Upper lobe of left lung (tissue), 6 donors: ENCODE measurements around the gene FUT8. TPM values are rescaled to one million over a fixed set of nuclear protein-coding genes. Genes with fewer than 3 reads are reported as not detected.

Experiments used
- ATAC-seq, 2 donors: fragments of 200-7000 bp; cut with Tn5 transposase; one replicate each; pipeline ENCODE4 v1.9.1; 2022; ENCODE audit warnings: mild to moderate bottlenecking in 2 of 2, moderate library complexity in 2 of 2; ENCODE audit not compliant: low FRiP score in 2 of 2
- DNase-seq, 2 donors: peaks; one replicate each; pipeline ENCODE4 v3.0.0-alpha.2; 2019 to 2020
- H3K27ac ChIP-seq, 4 donors: fragments of 200-600 bp; sonication (generic); one replicate each; pipeline ENCODE4 v1.5.1; 2016 to 2019
- H3K27me3 ChIP-seq, 4 donors: fragments of 200-600 bp; sonication (generic); one replicate each; pipeline ENCODE4 v1.5.1; 2017 to 2019
- H3K36me3 ChIP-seq, 4 donors: fragments of 200-600 bp; sonication (generic); one replicate each; pipeline ENCODE4 v1.5.1; 2016 to 2019
- H3K4me1 ChIP-seq, 4 donors: fragments of 200-600 bp; sonication (generic); one replicate each; pipeline ENCODE4 v1.5.1; 2018 to 2019
- H3K4me3 ChIP-seq, 4 donors: fragments of 200-600 bp; sonication (generic); one replicate each; pipeline ENCODE4 v1.5.1; 2017 to 2019; ENCODE audit warnings: mild to moderate bottlenecking in 2 of 4, moderate library complexity in 1 of 4
- H3K9me3 ChIP-seq, 4 donors: fragments of 200-600 bp; sonication (generic); one replicate each; pipeline ENCODE4 v1.5.1; 2018 to 2019
- CTCF ChIP-seq, 6 experiments: fragments of 450-650 bp in 4 of 6; fragments of 200-600 bp in 2 of 6; sonication (generic) in 2 of 6; IDR thresholded peaks; one replicate each; pipeline ENCODE4 v1.5.1; 2016 to 2019; ENCODE audit warnings: antibody characterized with exemption in 6 of 6
- EP300 ChIP-seq, 4 donors: sonication (generic); formaldehyde crosslinking; IDR thresholded peaks; one replicate each; pipeline ENCODE4 v1.5.1; 2017; ENCODE audit warnings: antibody characterized with exemption in 4 of 4, control low read depth in 2 of 4
- POLR2A ChIP-seq, 4 donors: fragments of 450-650 bp; IDR thresholded peaks; one replicate each; pipeline ENCODE4 v1.5.1; 2016 to 2017; ENCODE audit warnings: antibody characterized with exemption in 4 of 4, mild to moderate bottlenecking in 2 of 4
- POLR2AphosphoS5 ChIP-seq, 2 donors: sonication (generic); formaldehyde crosslinking; IDR thresholded peaks; one replicate each; pipeline ENCODE4 v1.5.1; 2017; ENCODE audit warnings: antibody characterized with exemption in 2 of 2
- WGBS, 2 donors: methylation state at CpG; one replicate each; pipeline ENCODE4 v1.1.5; 2017 to 2018; 5-methylcytosine and 5-hydroxymethylcytosine counted together
- total RNA-seq, 6 donors: library from RNA; depleted of rRNA in 4 of 6; stranded (reverse); fragments of >200 nt in 4 of 6; gene quantifications; one replicate each; pipeline versions ENCODE4 v1.1.0 to v1.2.1, GENCODE V29; 2016 to 2021
- donor health status: DM: no; HTN: no; CAD: no; lungs with moderate emphysema.
- donor health status: DM: no; HTN: yes; CAD: no; lungs with severe emphysema.

The FUT8 gene
- total RNA-seq, 6 donors from 2014 or later: 17.3 to 38.8 (median 29.1) TPM

DNA sequence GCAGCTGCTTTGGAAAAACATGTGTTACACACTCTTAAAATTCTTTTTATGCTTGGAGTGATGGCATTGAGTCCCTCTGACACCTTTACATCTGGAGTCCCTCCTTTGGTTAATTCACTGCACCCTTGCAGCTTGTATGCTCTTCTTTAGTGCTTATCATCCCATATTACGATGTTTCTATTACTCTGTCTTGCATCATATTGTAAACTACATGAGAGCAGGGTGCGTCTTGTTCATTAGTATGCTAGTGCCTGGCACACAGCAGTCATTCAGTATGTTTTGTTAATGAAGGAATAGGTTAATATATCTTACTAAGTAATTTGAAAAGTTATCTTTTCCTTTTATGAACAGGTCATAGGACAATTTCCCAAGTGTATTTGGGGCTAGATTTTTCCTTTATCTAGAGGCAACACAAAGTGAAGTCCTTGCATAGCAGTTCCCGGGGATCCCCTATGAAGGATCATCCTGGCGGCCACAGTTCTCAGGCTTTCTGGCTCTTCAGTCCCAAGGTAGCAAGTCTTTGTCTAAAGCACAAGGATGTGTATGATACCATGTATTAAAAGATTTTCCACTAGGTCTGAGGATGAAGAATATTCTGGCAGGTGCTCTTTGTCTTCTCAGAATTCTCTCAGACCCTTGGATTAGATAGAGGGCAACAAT, 363.8 kb downstream of the FUT8 start:
- H3K36me3 ChIP-seq: no peaks in the 10 kb centered on the region
- no peaks in the 10 kb centered on the region for H3K4me1 ChIP-seq
- no peak for ATAC-seq
- 76 to 89% methylated on average over 4 of the region's 4 CpGs for WGBS, 2 donors
- DNase-seq: no peak
- no peaks in the 10 kb centered on the region for H3K9me3 ChIP-seq
- TF ChIP-seq POLR2A (IDR thresholded peaks at IDR 0.05) (no peak), POLR2AphosphoS5 (IDR thresholded peaks at IDR 0.05) (no peak)
- no peak overlapping the region for H3K27ac ChIP-seq
- H3K4me3 ChIP-seq: no peak overlapping the region
- no peaks in the 10 kb centered on the region for H3K27me3 ChIP-seq

DNA sequence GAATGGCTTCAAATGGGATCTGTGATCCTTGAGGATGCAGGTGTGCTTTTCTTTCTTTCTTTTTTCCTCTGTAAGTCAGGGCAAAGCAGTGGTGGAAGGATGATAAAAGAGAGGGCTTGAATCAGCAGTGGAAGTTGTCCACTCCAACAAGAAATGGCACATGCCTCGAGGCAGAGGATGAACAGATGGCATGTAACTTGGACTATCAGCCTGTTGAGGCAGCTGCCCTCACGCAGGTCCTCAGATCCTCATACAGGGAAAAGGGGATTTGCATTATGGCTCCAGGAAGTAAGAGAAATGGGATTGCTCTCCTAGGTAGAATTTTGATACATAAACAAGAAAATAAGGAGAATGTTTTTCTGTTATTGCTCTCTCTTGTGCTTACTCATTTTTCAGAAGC, 368.0 kb downstream of the FUT8 start:
- Histone ChIP-seq H3K36me3 (no peaks in the 10 kb centered on the region), H3K9me3 (no peaks in the 10 kb centered on the region), H3K4me3 (no peak overlapping the region), H3K4me1 (no peaks in the 10 kb centered on the region), H3K27ac (no peak overlapping the region), H3K27me3 (no peaks in the 10 kb centered on the region)
- WGBS, 2 donors: 73 to 86% methylated on average over 2 of the region's 2 CpGs
- ATAC-seq (no peak), DNase-seq (no peak)
- TF ChIP-seq POLR2A (IDR thresholded peaks at IDR 0.05) (no peak), CTCF (IDR thresholded peaks at IDR 0.05) (no peak), POLR2AphosphoS5 (IDR thresholded peaks at IDR 0.05) (no peak), EP300 (IDR thresholded peaks at IDR 0.05) (no peak)

GRCh38 chr14:65783101-65783500, 370.6 kb downstream of the FUT8 start:
- no peaks in the 10 kb centered on the region for H3K4me1 ChIP-seq
- H3K9me3 ChIP-seq: no peaks in the 10 kb centered on the region
- H3K36me3 ChIP-seq: no peaks in the 10 kb centered on the region
- DNase-seq (no peak), ATAC-seq (no peak)
- no peaks in the 10 kb centered on the region for H3K27me3 ChIP-seq
- no peak for TF ChIP-seq EP300 (IDR thresholded peaks at IDR 0.05)
- TF ChIP-seq POLR2A (IDR thresholded peaks at IDR 0.05): no peak
- no peak for TF ChIP-seq CTCF (IDR thresholded peaks at IDR 0.05)
- TF ChIP-seq POLR2AphosphoS5 (IDR thresholded peaks at IDR 0.05): no peak
- H3K4me3 ChIP-seq: no peak overlapping the region
- 90 to 97% methylated on average over 3 of the region's 3 CpGs for WGBS, 2 donors
- H3K27ac ChIP-seq: no peak overlapping the region

DNA sequence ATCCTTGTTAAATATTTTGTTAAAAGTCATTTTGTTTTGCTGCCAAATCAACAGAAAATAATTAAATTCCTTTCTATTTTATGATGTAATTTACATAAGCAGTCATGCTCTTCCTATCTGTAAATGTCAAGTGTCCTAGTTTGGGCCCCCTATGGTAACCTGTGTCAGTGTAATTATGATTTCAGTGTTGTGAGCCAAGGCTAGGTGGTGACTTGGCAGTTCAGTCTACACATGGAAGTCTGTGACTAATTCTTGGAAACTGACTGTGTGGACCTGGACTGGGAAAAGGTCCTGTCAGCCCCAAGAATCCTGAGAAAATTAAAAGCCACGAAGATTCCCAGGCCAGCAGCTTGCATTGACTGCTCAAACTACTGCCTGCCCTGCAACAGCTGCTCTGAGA, 371.0 kb downstream of the FUT8 start:
- no peaks in the 10 kb centered on the region for H3K4me1 ChIP-seq
- no peaks in the 10 kb centered on the region for H3K9me3 ChIP-seq
- no peak for DNase-seq
- WGBS, 2 donors: 55 to 67% methylated on average over 1 of the region's 1 CpG
- no peak overlapping the region for H3K27ac ChIP-seq
- ATAC-seq: no peak
- H3K36me3 ChIP-seq: no peaks in the 10 kb centered on the region
- TF ChIP-seq POLR2A (IDR thresholded peaks at IDR 0.05): no peak
- H3K4me3 ChIP-seq: no peak overlapping the region
- H3K27me3 ChIP-seq: no peaks in the 10 kb centered on the region

GRCh38 chr14:65784574-65784973, 372.0 kb downstream of the FUT8 start:
- Histone ChIP-seq H3K27ac (no peak overlapping the region), H3K4me1 (no peaks in the 10 kb centered on the region), H3K27me3 (no peaks in the 10 kb centered on the region), H3K4me3 (no peak overlapping the region), H3K9me3 (no peaks in the 10 kb centered on the region), H3K36me3 (no peaks in the 10 kb centered on the region)
- no peak for ATAC-seq
- WGBS, 2 donors: 70 to 80% methylated on average over 2 of the region's 2 CpGs
- DNase-seq: no peak
- TF ChIP-seq POLR2A (IDR thresholded peaks at IDR 0.05): no peak
- no peak for TF ChIP-seq CTCF (IDR thresholded peaks at IDR 0.05)
- TF ChIP-seq EP300 (IDR thresholded peaks at IDR 0.05): no peak
- no peak for TF ChIP-seq POLR2AphosphoS5 (IDR thresholded peaks at IDR 0.05)

- H3K4me3 ChIP-seq: no peak overlapping the region
- no peak overlapping the region for H3K27ac ChIP-seq
- H3K27me3 ChIP-seq: no peaks in the 10 kb centered on the region
- DNase-seq: no peak
- H3K36me3 ChIP-seq: no peaks in the 10 kb centered on the region
- no peak for ATAC-seq
- TF ChIP-seq POLR2A (IDR thresholded peaks at IDR 0.05) (no peak), CTCF (IDR thresholded peaks at IDR 0.05) (no peak), POLR2AphosphoS5 (IDR thresholded peaks at IDR 0.05) (no peak), EP300 (IDR thresholded peaks at IDR 0.05) (no peak)
- H3K9me3 ChIP-seq: no peaks in the 10 kb centered on the region
- H3K4me1 ChIP-seq: no peaks in the 10 kb centered on the region
Observed at GRCh38 chr14:65787461-65787860, 374.9 kb downstream of the FUT8 start.
